ENCODE results near the gene SCAI.

Gene SCAI

GRCh38 chr9:125141751-125142150 is 1.6 kb downstream of the SCAI start:
- TF ChIP-seq TAF1 (IDR thresholded peaks at IDR 0.05; ENCODE audit: borderline replicate concordance, insufficient read depth, low read length), result no peak
- TF ChIP-seq FOXP2 (optimal IDR thresholded peaks at IDR 0.05; ENCODE audit: borderline replicate concordance, extremely low read depth, extremely low read length, insufficient read depth), result no peak
- TF ChIP-seq REST (IDR thresholded peaks at IDR 0.05; ENCODE audit: insufficient read depth in 1 of 2, low read depth in 2 of 2, low read length in 2 of 2), result no peak
- TF ChIP-seq POLR2AphosphoS5 (IDR thresholded peaks at IDR 0.05; ENCODE audit: low read depth, low read length), result no peak
- no peak for TF ChIP-seq SIN3A (IDR thresholded peaks at IDR 0.05; ENCODE audit: borderline replicate concordance, insufficient read depth, low read length)

GRCh38 chr9:125141251-125141650 is 2.1 kb downstream of the SCAI start:
- TF ChIP-seq TAF1 (IDR thresholded peaks at IDR 0.05; ENCODE audit: borderline replicate concordance, insufficient read depth, low read length) (no peak), SIN3A (IDR thresholded peaks at IDR 0.05; ENCODE audit: borderline replicate concordance, insufficient read depth, low read length) (no peak), POLR2AphosphoS5 (IDR thresholded peaks at IDR 0.05; ENCODE audit: low read depth, low read length) (no peak), FOXP2 (optimal IDR thresholded peaks at IDR 0.05; ENCODE audit: borderline replicate concordance, extremely low read depth, extremely low read length, insufficient read depth) (no peak), REST (IDR thresholded peaks at IDR 0.05; ENCODE audit: insufficient read depth in 1 of 2, low read depth in 2 of 2, low read length in 2 of 2) (no peak)

GRCh38 chr9:125140576-125140975 is 2.8 kb downstream of the SCAI start:
- TF ChIP-seq FOXP2 (optimal IDR thresholded peaks at IDR 0.05; ENCODE audit: borderline replicate concordance, extremely low read depth, extremely low read length, insufficient read depth) (no peak), REST (IDR thresholded peaks at IDR 0.05; ENCODE audit: insufficient read depth in 1 of 2, low read depth in 2 of 2, low read length in 2 of 2) (no peak), TAF1 (IDR thresholded peaks at IDR 0.05; ENCODE audit: borderline replicate concordance, insufficient read depth, low read length) (no peak), SIN3A (IDR thresholded peaks at IDR 0.05; ENCODE audit: borderline replicate concordance, insufficient read depth, low read length) (no peak), POLR2AphosphoS5 (IDR thresholded peaks at IDR 0.05; ENCODE audit: low read depth, low read length) (no peak)

GRCh38 chr9:125137200-125137599 is 6.1 kb downstream of the SCAI start:
- TF ChIP-seq FOXP2 (optimal IDR thresholded peaks at IDR 0.05; ENCODE audit: borderline replicate concordance, extremely low read depth, extremely low read length, insufficient read depth), result no peak
- no peak for TF ChIP-seq REST (IDR thresholded peaks at IDR 0.05; ENCODE audit: insufficient read depth in 1 of 2, low read depth in 2 of 2, low read length in 2 of 2)
- no peak for TF ChIP-seq POLR2AphosphoS5 (IDR thresholded peaks at IDR 0.05; ENCODE audit: low read depth, low read length)
- TF ChIP-seq SIN3A (IDR thresholded peaks at IDR 0.05; ENCODE audit: borderline replicate concordance, insufficient read depth, low read length), result no peak
- no peak for TF ChIP-seq TAF1 (IDR thresholded peaks at IDR 0.05; ENCODE audit: borderline replicate concordance, insufficient read depth, low read length)

- TF ChIP-seq FOXP2 (optimal IDR thresholded peaks at IDR 0.05; ENCODE audit: borderline replicate concordance, extremely low read depth, extremely low read length, insufficient read depth) (no peak), REST (IDR thresholded peaks at IDR 0.05; ENCODE audit: insufficient read depth in 1 of 2, low read depth in 2 of 2, low read length in 2 of 2) (no peak), SIN3A (IDR thresholded peaks at IDR 0.05; ENCODE audit: borderline replicate concordance, insufficient read depth, low read length) (no peak), TAF1 (IDR thresholded peaks at IDR 0.05; ENCODE audit: borderline replicate concordance, insufficient read depth, low read length) (no peak), POLR2AphosphoS5 (IDR thresholded peaks at IDR 0.05; ENCODE audit: low read depth, low read length) (no peak)
Observed at GRCh38 chr9:125134976-125135375, 8.4 kb downstream of the SCAI start.
